Caco-2 (cell line): Measurements from ENCODE around the gene GASK1A. TPM values are rescaled to one million over a fixed set of nuclear protein-coding genes. Genes with fewer than 3 reads are reported as not detected.

ENCODE experiments used
- BruUV-seq: library from RNA; stranded (reverse); fragments of 400-500 nt; replicated peaks from 2 replicates; lab custom pipeline; 2021; lab: Mats Ljungman, UMichigan
- CTCF ChIA-PET: fragments of 300-600 bp; sonication (Branson Sonifier 250); formaldehyde crosslinking; loops from one replicate; lab custom pipeline; 2022; ENCODE audit warnings: antibody characterized with exemption; lab: Charles Lee
- POLR2A ChIA-PET: fragments of 300-600 bp; sonication (Branson Sonifier 250); formaldehyde crosslinking; loops from one replicate; lab custom pipeline; 2022; ENCODE audit warnings: antibody characterized with exemption; lab: Charles Lee
- DNase-seq, 2 experiments: peaks; one replicate each; pipeline versions ENCODE4 v3.0.0 to v3.0.0-alpha.2; 2020 to 2022
- H3K27me3 ChIP-seq: replicated peaks from 2 replicates; pipeline ENCODE4 v1.6.0; 2011; ENCODE audit warnings: low read length; ENCODE audit not compliant: control insufficient read depth, insufficient read depth
- H3K36me3 ChIP-seq: 2 replicates; pipeline ENCODE4 v1.5.1; 2011; ENCODE audit warnings: low read length; ENCODE audit not compliant: control insufficient read depth, insufficient read depth
- H3K4me1 ChIP-seq: fragments of 250-450 bp; sonication (Bioruptor Pico); 2 replicates; pipeline ENCODE4 v1.5.1; 2020; ENCODE audit warnings: mild to moderate bottlenecking
- H3K4me3 ChIP-seq: 2 replicates; pipeline ENCODE4 v1.5.1; 2011; ENCODE audit warnings: low read depth, mild to moderate bottlenecking, control low read depth, low read length
- H3K9me3 ChIP-seq: fragments of 250-450 bp; sonication (Bioruptor Pico); 2 replicates; pipeline ENCODE4 v1.5.1; 2020; ENCODE audit warnings: mild to moderate bottlenecking, moderate library complexity
- H3K27ac Mint-ChIP-seq: one replicate; pipeline ENCODE4 v1.8.0; 2022; ENCODE audit warnings: mixed read lengths; ENCODE audit not compliant: unreplicated experiment
- H3K27me3 Mint-ChIP-seq: one replicate; pipeline ENCODE4 v1.8.0; 2022; ENCODE audit warnings: mixed read lengths; ENCODE audit not compliant: insufficient read depth, unreplicated experiment
- H3K36me3 Mint-ChIP-seq: one replicate; pipeline ENCODE4 v1.8.0; 2022; ENCODE audit warnings: mild to moderate bottlenecking, mixed read lengths; ENCODE audit not compliant: insufficient read depth, unreplicated experiment
- H3K4me1 Mint-ChIP-seq: one replicate; pipeline ENCODE4 v1.8.0; 2022; ENCODE audit warnings: low read depth, mixed read lengths; ENCODE audit not compliant: unreplicated experiment
- H3K4me3 Mint-ChIP-seq: one replicate; pipeline ENCODE4 v1.8.0; 2022; ENCODE audit warnings: mild to moderate bottlenecking, moderate library complexity, mixed read lengths; ENCODE audit not compliant: unreplicated experiment
- H3K9me3 Mint-ChIP-seq: one replicate; pipeline ENCODE4 v1.8.0; 2022; ENCODE audit warnings: mixed read lengths; ENCODE audit not compliant: unreplicated experiment
- intact Hi-C: fragments of 100-400 bp; cut with micrococcal nuclease; formaldehyde crosslinking; loops from one replicate; pipeline ENCODE4 v1.10.0; 2022; ENCODE audit not compliant: unreplicated experiment
- total RNA-seq: library from RNA; stranded (reverse); gene quantifications from 2 replicates; pipeline ENCODE4 v1.2.3, GENCODE V29; 2022
- TF ChIP-seq, protein P1 (sequence below), 2 experiments: fragments of 200-600 bp in 1 of 2; IDR thresholded peaks; 1 replicate in 1 of 2; 2 replicates in 1 of 2; pipeline versions ENCODE4 v1.5.1 to v1.8.0; 2011 to 2022; ENCODE audit warnings: antibody characterized with exemption in 1 of 2, control low read depth in 1 of 2, inconsistent platforms in 1 of 2, low read depth in 1 of 2, low read length in 1 of 2, mild to moderate bottlenecking in 1 of 2, moderate library complexity in 1 of 2; ENCODE audit not compliant: insufficient read depth in 1 of 2, severe bottlenecking in 1 of 2, unreplicated experiment in 1 of 2

GASK1A gene
- total RNA-seq, 1 experiment from 2014 or later = 0.16 TPM

DNA sequence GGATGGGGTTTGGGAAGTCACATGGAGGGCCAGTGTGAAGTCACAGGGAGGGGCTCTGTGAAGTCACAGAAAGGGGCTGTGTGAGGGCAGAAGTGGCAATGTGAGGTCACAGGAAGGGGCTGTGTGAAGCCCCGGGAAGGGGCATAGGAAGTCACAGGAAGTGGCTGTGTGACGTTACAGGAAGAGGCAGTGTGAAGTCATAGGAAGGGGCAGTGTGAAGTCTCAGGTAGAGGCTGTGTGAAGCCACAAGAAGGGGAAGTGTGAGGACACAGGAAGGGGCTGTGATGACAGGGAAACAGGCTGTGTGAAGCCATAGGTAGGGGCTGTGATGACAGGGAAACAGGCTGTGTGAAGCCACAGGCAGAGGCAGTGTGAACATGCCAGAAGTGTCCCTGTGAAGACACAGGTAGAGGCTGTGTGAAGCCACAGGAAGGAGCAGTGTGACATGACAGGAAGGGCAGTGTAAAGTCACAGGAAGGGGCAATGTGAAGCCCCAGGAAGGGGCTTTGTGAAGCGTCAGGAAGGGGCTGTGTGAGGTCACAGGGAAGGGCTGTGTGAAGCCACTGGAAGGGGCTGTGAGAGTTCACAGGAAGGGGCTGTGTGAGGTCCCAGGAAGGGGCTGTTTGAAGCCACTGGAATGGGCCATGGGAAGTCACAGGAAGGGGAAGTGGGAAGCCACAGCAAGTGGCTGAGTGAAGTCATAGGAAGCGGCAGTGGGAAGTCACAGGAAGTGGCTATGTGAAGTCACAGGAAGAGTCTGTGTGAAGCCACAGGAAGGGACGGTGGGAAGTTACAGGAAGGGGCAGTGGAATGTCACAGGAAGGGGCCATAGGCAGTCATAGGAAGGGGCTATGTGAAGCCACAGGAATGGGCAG lies 37.1 kb downstream of the GASK1A start:
- Histone ChIP-seq H3K4me3 (no peak overlapping the region), H3K36me3 (no peaks in the 10 kb centered on the region), H3K9me3 (0 out of 2 replicates have a peak, but pooled peaks cover 5% of the 10 kb centered on the region), H3K4me1 (no peaks in the 10 kb centered on the region), H3K27me3 (no peaks in the 10 kb centered on the region)
- no peaks in the 10 kb centered on the region for H3K36me3 Mint-ChIP-seq
- ChIA-PET POLR2A (no interaction called here), CTCF (no interaction called here)
- H3K4me1 Mint-ChIP-seq = no peaks in the 10 kb centered on the region
- no peak for DNase-seq
- no TSS peak for BruUV-seq
- TF ChIP-seq, protein P1, sequence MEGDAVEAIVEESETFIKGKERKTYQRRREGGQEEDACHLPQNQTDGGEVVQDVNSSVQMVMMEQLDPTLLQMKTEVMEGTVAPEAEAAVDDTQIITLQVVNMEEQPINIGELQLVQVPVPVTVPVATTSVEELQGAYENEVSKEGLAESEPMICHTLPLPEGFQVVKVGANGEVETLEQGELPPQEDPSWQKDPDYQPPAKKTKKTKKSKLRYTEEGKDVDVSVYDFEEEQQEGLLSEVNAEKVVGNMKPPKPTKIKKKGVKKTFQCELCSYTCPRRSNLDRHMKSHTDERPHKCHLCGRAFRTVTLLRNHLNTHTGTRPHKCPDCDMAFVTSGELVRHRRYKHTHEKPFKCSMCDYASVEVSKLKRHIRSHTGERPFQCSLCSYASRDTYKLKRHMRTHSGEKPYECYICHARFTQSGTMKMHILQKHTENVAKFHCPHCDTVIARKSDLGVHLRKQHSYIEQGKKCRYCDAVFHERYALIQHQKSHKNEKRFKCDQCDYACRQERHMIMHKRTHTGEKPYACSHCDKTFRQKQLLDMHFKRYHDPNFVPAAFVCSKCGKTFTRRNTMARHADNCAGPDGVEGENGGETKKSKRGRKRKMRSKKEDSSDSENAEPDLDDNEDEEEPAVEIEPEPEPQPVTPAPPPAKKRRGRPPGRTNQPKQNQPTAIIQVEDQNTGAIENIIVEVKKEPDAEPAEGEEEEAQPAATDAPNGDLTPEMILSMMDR (IDR thresholded peaks at IDR 0.05; ENCODE audit: insufficient read depth in 1 of 2, low read depth in 1 of 2, low read length in 1 of 2, severe bottlenecking in 1 of 2, unreplicated experiment in 1 of 2) = no peak
- no peaks in the 10 kb centered on the region for H3K9me3 Mint-ChIP-seq
- no peak overlapping the region for H3K4me3 Mint-ChIP-seq
- intact Hi-C loops = no loop called here
- H3K27ac Mint-ChIP-seq = no peak overlapping the region
- H3K27me3 Mint-ChIP-seq = no peaks in the 10 kb centered on the region

DNA sequence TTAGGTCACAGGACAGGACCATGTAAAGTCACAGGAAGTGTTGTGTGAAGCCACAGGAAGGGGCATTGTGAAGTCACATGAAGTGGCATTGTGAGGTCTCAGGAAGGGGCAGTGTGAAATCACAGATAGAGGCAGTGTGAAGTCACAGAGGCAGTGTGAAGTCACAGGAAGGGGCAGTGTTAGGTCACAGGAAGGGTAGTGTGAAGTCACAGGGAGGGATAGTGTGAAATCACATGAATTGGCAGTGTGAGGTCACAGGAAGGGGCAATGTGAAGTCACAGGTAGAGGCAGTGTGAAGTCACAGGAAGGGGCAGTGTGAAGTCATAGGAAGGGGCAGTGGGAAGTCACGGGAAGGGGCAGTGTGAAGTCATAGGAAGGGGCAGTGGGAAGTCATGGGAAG lies 37.9 kb downstream of the GASK1A start:
- intact Hi-C loops = no loop called here
- Mint-ChIP-seq H3K36me3 (no peaks in the 10 kb centered on the region), H3K4me3 (no peak overlapping the region), H3K4me1 (no peaks in the 10 kb centered on the region), H3K9me3 (no peaks in the 10 kb centered on the region), H3K27me3 (no peaks in the 10 kb centered on the region), H3K27ac (no peak overlapping the region)
- ChIA-PET POLR2A (no interaction called here), CTCF (no interaction called here)
- TF ChIP-seq, protein P1 (IDR thresholded peaks at IDR 0.05; ENCODE audit: insufficient read depth in 1 of 2, low read depth in 1 of 2, low read length in 1 of 2, severe bottlenecking in 1 of 2, unreplicated experiment in 1 of 2) = no peak
- H3K4me3 ChIP-seq = no peak overlapping the region
- H3K36me3 ChIP-seq = no peaks in the 10 kb centered on the region
- no TSS peak for BruUV-seq
- no peak for DNase-seq
- no peaks in the 10 kb centered on the region for H3K27me3 ChIP-seq
- H3K4me1 ChIP-seq = no peaks in the 10 kb centered on the region
- 0 out of 2 replicates have a peak, but pooled peaks cover 5% of the 10 kb centered on the region for H3K9me3 ChIP-seq

DNA sequence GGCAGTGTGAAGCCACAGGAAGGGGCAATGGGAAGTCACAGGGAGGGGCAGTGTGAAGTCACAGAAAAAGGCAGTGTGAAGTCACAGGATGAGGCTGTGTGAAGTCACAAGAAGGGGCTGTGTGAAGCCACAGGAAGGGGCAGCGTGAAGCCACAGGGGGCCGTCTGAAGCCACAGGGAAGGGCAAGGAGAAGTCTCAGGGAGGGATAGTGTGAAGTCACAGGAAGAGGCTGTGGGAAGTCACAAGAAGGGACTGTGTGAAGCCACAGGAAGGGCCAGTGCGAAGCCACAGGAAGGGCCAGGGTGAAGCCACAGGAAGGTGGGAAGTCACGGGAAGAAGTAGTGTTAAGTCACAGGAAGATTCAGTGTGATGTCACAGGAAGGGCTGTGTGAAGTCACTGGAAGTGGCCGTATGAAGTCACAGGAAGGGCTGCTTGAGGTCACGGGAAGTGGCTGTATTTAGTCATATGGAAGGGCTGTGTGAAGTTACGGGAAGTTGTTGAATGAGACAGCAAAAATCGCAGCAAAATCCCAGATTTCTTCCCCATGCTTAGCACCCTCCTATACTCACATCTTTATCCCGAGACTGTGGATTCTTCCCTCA lies 38.6 kb downstream of the GASK1A start:
- no peaks in the 10 kb centered on the region for H3K36me3 Mint-ChIP-seq
- TF ChIP-seq, protein P1 (IDR thresholded peaks at IDR 0.05; ENCODE audit: insufficient read depth in 1 of 2, low read depth in 1 of 2, low read length in 1 of 2, severe bottlenecking in 1 of 2, unreplicated experiment in 1 of 2) = no peak
- H3K27me3 ChIP-seq = no peaks in the 10 kb centered on the region
- no peaks in the 10 kb centered on the region for H3K9me3 Mint-ChIP-seq
- POLR2A ChIA-PET = no interaction called here
- intact Hi-C loops = no loop called here
- no peaks in the 10 kb centered on the region for H3K27me3 Mint-ChIP-seq
- no peaks in the 10 kb centered on the region for H3K4me1 Mint-ChIP-seq
- BruUV-seq = no TSS peak
- H3K27ac Mint-ChIP-seq = no peak overlapping the region
- H3K4me3 ChIP-seq = no peak overlapping the region
- H3K4me1 ChIP-seq = no peaks in the 10 kb centered on the region
- H3K4me3 Mint-ChIP-seq = no peak overlapping the region
- CTCF ChIA-PET = no interaction called here
- H3K9me3 ChIP-seq = 0 out of 2 replicates have a peak, but pooled peaks cover 5% of the 10 kb centered on the region
- H3K36me3 ChIP-seq = no peaks in the 10 kb centered on the region
- no peak for DNase-seq
